HT-29 (cell line): ENCODE data around the gene FBXW11. TPM values are rescaled to one million over a fixed set of nuclear protein-coding genes. Genes with fewer than 3 reads are reported as not detected.

Source experiments
- total RNA-seq: library from RNA; depleted of rRNA; stranded (reverse); fragments of >200 nt; shearing (Covaris generic); gene quantifications from 2 replicates; pipeline ENCODE4 v1.2.3, GENCODE V29; 2014; rRNA removed

The FBXW11 gene
- total RNA-seq, 1 experiment from 2014 or later, result 30.4 TPM

Other genes starting within 250 kb of the FBXW11 start
- not detected in 2 replicates for gene SMIM23, start 220.8 kb downstream of the FBXW11 start, total RNA-seq
- gene STK10, start 181.6 kb upstream of the FBXW11 start, total RNA-seq, result 19.0 and 19.9 TPM in 2 replicates
- not detected in 2 replicates for gene EFCAB9, start 187.5 kb upstream of the FBXW11 start, total RNA-seq